DND-41 (cell line): ENCODE measurements around the gene DDX28.

Experiments used
- EZH2 ChIP-seq: IDR thresholded peaks from 3 replicates; pipeline ENCODE4 v1.6.1; 2012; ENCODE audit warnings: borderline replicate concordance, low read depth, mild to moderate bottlenecking, moderate library complexity, low read length, inconsistent platforms; ENCODE audit not compliant: severe bottlenecking
- TF ChIP-seq, protein P1 (sequence below): IDR thresholded peaks from 2 replicates; pipeline ENCODE4 v1.5.1; 2012; ENCODE audit warnings: borderline replicate concordance, low read length, moderate library complexity, mild to moderate bottlenecking; ENCODE audit not compliant: poor library complexity, severe bottlenecking; ENCODE audit errors: extremely low read depth

DNA sequence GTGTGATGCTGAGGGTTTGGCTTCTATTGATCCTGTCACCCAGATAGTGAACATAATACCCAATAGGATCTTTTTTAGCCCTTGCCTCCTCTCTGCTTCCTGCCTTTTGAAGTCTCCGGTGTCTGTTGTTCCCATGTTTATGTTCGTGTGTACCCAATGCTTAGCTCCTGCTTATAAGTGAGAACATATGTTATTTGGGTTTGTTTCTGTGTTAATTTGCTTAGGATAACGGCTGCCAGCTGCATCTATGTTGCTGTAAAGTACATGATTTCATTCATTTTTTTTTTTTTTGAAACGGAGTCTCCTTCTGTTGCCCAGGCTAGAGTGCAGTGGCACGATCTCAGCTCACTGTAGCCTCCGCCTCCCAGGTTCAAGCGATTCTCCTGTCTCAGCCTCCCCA lies 23.1 kb upstream of the DDX28 start:
- TF ChIP-seq, protein P1, sequence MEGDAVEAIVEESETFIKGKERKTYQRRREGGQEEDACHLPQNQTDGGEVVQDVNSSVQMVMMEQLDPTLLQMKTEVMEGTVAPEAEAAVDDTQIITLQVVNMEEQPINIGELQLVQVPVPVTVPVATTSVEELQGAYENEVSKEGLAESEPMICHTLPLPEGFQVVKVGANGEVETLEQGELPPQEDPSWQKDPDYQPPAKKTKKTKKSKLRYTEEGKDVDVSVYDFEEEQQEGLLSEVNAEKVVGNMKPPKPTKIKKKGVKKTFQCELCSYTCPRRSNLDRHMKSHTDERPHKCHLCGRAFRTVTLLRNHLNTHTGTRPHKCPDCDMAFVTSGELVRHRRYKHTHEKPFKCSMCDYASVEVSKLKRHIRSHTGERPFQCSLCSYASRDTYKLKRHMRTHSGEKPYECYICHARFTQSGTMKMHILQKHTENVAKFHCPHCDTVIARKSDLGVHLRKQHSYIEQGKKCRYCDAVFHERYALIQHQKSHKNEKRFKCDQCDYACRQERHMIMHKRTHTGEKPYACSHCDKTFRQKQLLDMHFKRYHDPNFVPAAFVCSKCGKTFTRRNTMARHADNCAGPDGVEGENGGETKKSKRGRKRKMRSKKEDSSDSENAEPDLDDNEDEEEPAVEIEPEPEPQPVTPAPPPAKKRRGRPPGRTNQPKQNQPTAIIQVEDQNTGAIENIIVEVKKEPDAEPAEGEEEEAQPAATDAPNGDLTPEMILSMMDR, result no peak
- no peak for TF ChIP-seq EZH2
